ENCODE results near the gene LDLRAP1. TPM values are rescaled to one million over a fixed set of nuclear protein-coding genes. Genes with fewer than 3 reads are reported as not detected.
A peak's percentile ranks its signal among the peaks of the same experiment; 100 is the strongest.

The LDLRAP1 gene
- total and polyA plus RNA-seq, 7 donors: 5.6 to 12.9 (median 10.5) TPM

- Histone ChIP-seq H3K36me3 (ENCODE audit: insufficient read depth in 1 of 2, low read depth in 1 of 2) (no peaks in the 10 kb centered on the region), H3K4me1 (no peaks in the 10 kb centered on the region), H3K27me3 (ENCODE audit: insufficient read depth in 3 of 3, low read length in 2 of 3) (no peaks in the 10 kb centered on the region), H3K4me3 (no peak overlapping the region), H3K27ac (no peak overlapping the region), H3K9me3 (no peaks in the 10 kb centered on the region)
- intact Hi-C loops (cut with DNase I): loop anchor here in 1 of 2 donors (5.0 kb wide), 1 partner anchor 229 kb away; no protein-coding TSS in a partner anchor
- ATAC-seq (no peak), DNase-seq (no peak)
- TF ChIP-seq CTCF (IDR thresholded peaks at IDR 0.05): no peak
- 46 to 70% (median 69%) methylated on average over 3 of the region's 3 CpGs for WGBS, 3 donors
Measured at GRCh38 chr1:25516686-25517085, 26.7 kb upstream of the LDLRAP1 start.

GRCh38 chr1:25517476-25518394 lies 25.7 kb upstream of the LDLRAP1 start:
- H3K4me1 ChIP-seq: no peaks in the 10 kb centered on the region
- H3K9me3 ChIP-seq: no peaks in the 10 kb centered on the region
- no peak overlapping the region for H3K4me3 ChIP-seq
- WGBS, 3 donors: 69 to 85% (median 76%) methylated on average over 31 to 33 of the region's 33 CpGs
- ATAC-seq: no peak
- H3K27ac ChIP-seq: no peak overlapping the region
- no peak for DNase-seq
- H3K36me3 ChIP-seq (ENCODE audit: insufficient read depth in 1 of 2, low read depth in 1 of 2): no peaks in the 10 kb centered on the region
- no peaks in the 10 kb centered on the region for H3K27me3 ChIP-seq (ENCODE audit: insufficient read depth in 3 of 3, low read length in 2 of 3)
- intact Hi-C loops (cut with DNase I): loop anchor here in 1 of 2 donors (5.0 kb wide), 1 partner anchor 230 kb away; no protein-coding TSS in a partner anchor
- TF ChIP-seq CTCF (IDR thresholded peaks at IDR 0.05): no peak

GRCh38 chr1:25519624-25520023 lies 23.8 kb upstream of the LDLRAP1 start:
- H3K4me3 ChIP-seq: no peak overlapping the region
- no peaks in the 10 kb centered on the region for H3K4me1 ChIP-seq
- no peaks in the 10 kb centered on the region for H3K27me3 ChIP-seq (ENCODE audit: insufficient read depth in 3 of 3, low read length in 2 of 3)
- 86 to 95% (median 89%) methylated on average over 5 of the region's 5 CpGs for WGBS, 3 donors
- H3K27ac ChIP-seq: no peak overlapping the region
- ATAC-seq (no peak), DNase-seq (no peak)
- H3K36me3 ChIP-seq (ENCODE audit: insufficient read depth in 1 of 2, low read depth in 1 of 2): no peaks in the 10 kb centered on the region
- H3K9me3 ChIP-seq: no peaks in the 10 kb centered on the region
- no peak for TF ChIP-seq CTCF (IDR thresholded peaks at IDR 0.05)
- intact Hi-C loops (cut with DNase I): loop anchor here (5.0 kb wide), 2 partner anchors 117 to 232 kb away; no protein-coding TSS in a partner anchor

GRCh38 chr1:25520446-25521061 lies 22.9 kb upstream of the LDLRAP1 start:
- WGBS, 3 donors: 16 to 23% (median 18%) methylated on average over 4 of the region's 4 CpGs

More at GRCh38 chr1:25520446-25521061, 22.9 kb upstream of the LDLRAP1 start:
- TF ChIP-seq CTCF (IDR thresholded peaks at IDR 0.05): peak; percentile 91
- intact Hi-C loops (cut with DNase I): loop anchor here (5.0 kb wide), 1 partner anchor 118 kb away; no protein-coding TSS in a partner anchor
- Histone ChIP-seq H3K27me3 (ENCODE audit: insufficient read depth in 3 of 3, low read length in 2 of 3) (peaks cover 0 to 3% (median 0%) of the 10 kb centered on the region in 3 donors), H3K27ac (no peak overlapping the region), H3K36me3 (ENCODE audit: insufficient read depth in 1 of 2, low read depth in 1 of 2) (no peaks in the 10 kb centered on the region), H3K4me3 (no peak overlapping the region), H3K9me3 (no peaks in the 10 kb centered on the region), H3K4me1 (no peaks in the 10 kb centered on the region)
- ATAC-seq: peak; percentile 45 to 85 (median 58)
- peak; percentile 62 to 72 for DNase-seq
